Stimulated activated effector memory CD8-positive, alpha-beta T cell treated with anti-CD3 and anti-CD28 coated beads, Interleukin-12 subunit alpha, Interleukin-12 subunit beta, amount 100 ng/mL, for 72 hours (primary cell): ENCODE data around the gene SLC6A2.
"Not testable (repeated sequence)": the region's sequence is repeated elsewhere in the genome, so short reads cannot be mapped to it uniquely, and the experiment has no call there.

ENCODE experiments used
- ATAC-seq: fragments of 150-1000 bp; cut with Tn5 transposase; 2 replicates; pipeline ENCODE4 v1.10.0; 2021
- DNase-seq, 2 donors: peaks; one replicate each; pipeline ENCODE4 v3.0.0; 2021 to 2022; ENCODE audit warnings: low spot score in 2 of 2
- H3K27ac Mint-ChIP-seq: one replicate; pipeline ENCODE4 v1.8.0; 2022; ENCODE audit warnings: mild to moderate bottlenecking, mixed read lengths
- H3K36me3 Mint-ChIP-seq: one replicate; pipeline ENCODE4 v1.8.0; 2022; ENCODE audit warnings: mild to moderate bottlenecking, mixed read lengths
- H3K4me1 Mint-ChIP-seq: one replicate; pipeline ENCODE4 v1.8.0; 2022; ENCODE audit warnings: mixed read lengths
- H3K4me3 Mint-ChIP-seq: one replicate; pipeline ENCODE4 v1.8.0; 2022; ENCODE audit warnings: mild to moderate bottlenecking, mixed read lengths
- H3K9me3 Mint-ChIP-seq: one replicate; pipeline ENCODE4 v1.8.0; 2022; ENCODE audit warnings: mixed read lengths

Gene SLC6A2

DNA sequence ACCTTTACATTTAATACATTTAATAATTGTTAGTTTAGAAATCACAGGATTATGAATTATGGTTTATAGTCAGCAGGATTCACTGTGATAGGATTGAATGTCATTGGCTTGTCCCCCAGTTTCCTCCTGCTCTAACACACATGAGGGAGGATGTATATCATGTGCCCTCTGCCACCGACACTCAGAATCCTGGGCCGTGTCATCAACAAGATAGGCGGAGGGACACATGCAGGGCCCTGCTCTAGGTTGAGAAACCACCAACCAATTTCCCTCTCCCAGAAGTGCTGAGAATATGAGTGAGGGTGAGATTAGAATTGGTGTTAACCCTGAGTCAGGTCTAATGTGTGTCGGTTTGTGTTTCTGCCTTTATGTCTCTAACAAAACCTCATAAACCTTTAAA, 92.0 kb downstream of the SLC6A2 start:
- DNase-seq (no peak), ATAC-seq (no peak)
- H3K9me3 Mint-ChIP-seq = peaks cover 4% of the 10 kb centered on the region
- no peak overlapping the region for H3K4me3 Mint-ChIP-seq
- peaks cover 8% of the 10 kb centered on the region for H3K4me1 Mint-ChIP-seq
- no peaks in the 10 kb centered on the region for H3K36me3 Mint-ChIP-seq
- no peak overlapping the region for H3K27ac Mint-ChIP-seq

GRCh38 chr16:55752465-55753144, 96.8 kb downstream of the SLC6A2 start:
- ATAC-seq = peak; percentile 65
- H3K9me3 Mint-ChIP-seq = peaks cover 11% of the 10 kb centered on the region
- not testable (repeated sequence) for H3K36me3 Mint-ChIP-seq, DNase-seq
- H3K27ac Mint-ChIP-seq = peak overlapping the region; percentile 95
- H3K4me1 Mint-ChIP-seq = peaks cover 28% of the 10 kb centered on the region
- H3K4me3 Mint-ChIP-seq = peak overlapping the region; percentile 27

GRCh38 chr16:55753145-55753631, 97.4 kb downstream of the SLC6A2 start:
- peak overlapping the region; percentile 95 for H3K27ac Mint-ChIP-seq
- H3K4me3 Mint-ChIP-seq = peak overlapping the region; percentile 27
- not testable (repeated sequence) for ATAC-seq, H3K36me3 Mint-ChIP-seq
- peaks cover 11% of the 10 kb centered on the region for H3K9me3 Mint-ChIP-seq
- peak in 1 of 2 donors; percentile 50 for DNase-seq
- peaks cover 28% of the 10 kb centered on the region for H3K4me1 Mint-ChIP-seq
